NB4 (cell line): ENCODE measurements around the gene LRMDA.

Source experiments
- DNase-seq: peaks from one replicate; pipeline ENCODE4 v3.0.0; 2010; ENCODE audit warnings: low read depth
- H3K4me3 ChIP-seq: one replicate; pipeline ENCODE4 v1.5.1; 2011; ENCODE audit warnings: mild to moderate bottlenecking, low read depth, low read length, moderate library complexity
- CTCF ChIP-seq: IDR thresholded peaks from one replicate; pipeline ENCODE4 v1.5.1; 2012; ENCODE audit warnings: low read depth, low read length
- MAX ChIP-seq: IDR thresholded peaks from 2 replicates; pipeline ENCODE4 v1.6.1; 2011; ENCODE audit warnings: low read depth, low read length
- MYC ChIP-seq: IDR thresholded peaks from 2 replicates; pipeline ENCODE4 v1.6.1; 2011; ENCODE audit warnings: low read depth, low read length
- POLR2A ChIP-seq: IDR thresholded peaks from 2 replicates; pipeline ENCODE4 v1.6.1; 2011; ENCODE audit warnings: mild to moderate bottlenecking; ENCODE audit not compliant: insufficient read length; ENCODE audit errors: extremely low read depth

Gene LRMDA

GRCh38 chr10:75770626-75771081 lies 339.2 kb downstream of the LRMDA start:
- DNase-seq = no peak
- TF ChIP-seq MYC = no peak
- no peak for TF ChIP-seq MAX
- TF ChIP-seq POLR2A = no peak
- TF ChIP-seq CTCF = no peak
- no peak overlapping the region for H3K4me3 ChIP-seq

GRCh38 chr10:75771606-75772005 lies 340.2 kb downstream of the LRMDA start:
- no peak for DNase-seq
- TF ChIP-seq MYC (no peak), CTCF (no peak), MAX (no peak), POLR2A (no peak)

GRCh38 chr10:75772153-75772887 lies 340.9 kb downstream of the LRMDA start:
- DNase-seq = peak; percentile 63
- TF ChIP-seq POLR2A = no peak
- TF ChIP-seq CTCF = no peak
- TF ChIP-seq MYC = 0 out of 2 replicates have a peak, but pooled peaks have one; percentile 9
- no peak for TF ChIP-seq MAX
- H3K4me3 ChIP-seq = peak overlapping the region; percentile 49

More at GRCh38 chr10:75771606-75772005, 340.2 kb downstream of the LRMDA start:
- H3K4me3 ChIP-seq = no peak overlapping the region

GRCh38 chr10:75773231-75773780 lies 341.9 kb downstream of the LRMDA start:
- peak; percentile 34 for DNase-seq
- H3K4me3 ChIP-seq = no peak overlapping the region
- TF ChIP-seq MAX (no peak), CTCF (no peak), POLR2A (no peak), MYC (no peak)

GRCh38 chr10:75773813-75774782 lies 342.7 kb downstream of the LRMDA start:
- DNase-seq = no peak
- H3K4me3 ChIP-seq = no peak overlapping the region
- TF ChIP-seq CTCF = no peak
- TF ChIP-seq MYC = no peak
- TF ChIP-seq MAX = no peak
- TF ChIP-seq POLR2A = no peak
